Naive thymus-derived CD4-positive, alpha-beta T cell (primary cell): ENCODE data around the gene CDH6. TPM values are rescaled to one million over a fixed set of nuclear protein-coding genes. Genes with fewer than 3 reads are reported as not detected.

Experiments used
- ATAC-seq: fragments of 150-1000 bp; cut with Tn5 transposase; 2 replicates; pipeline ENCODE4 v1.10.0; 2021; ENCODE audit warnings: mild to moderate bottlenecking, moderate library complexity
- CTCF ChIA-PET: fragments of 350-600 bp; sonication (Branson Sonifier 250); formaldehyde crosslinking; loops from one replicate; lab custom pipeline; 2021; ENCODE audit warnings: antibody characterized with exemption; lab: Charles Lee
- POLR2A ChIA-PET: fragments of 350-600 bp; sonication (Branson Sonifier 250); formaldehyde crosslinking; loops from one replicate; lab custom pipeline; 2021; ENCODE audit warnings: antibody characterized with exemption, inconsistent platforms; lab: Charles Lee
- DNase-seq, 9 donors: peaks; one replicate each; pipeline versions ENCODE4 v3.0.0 to v3.0.0-alpha.2; 2020 to 2022; ENCODE audit warnings: mixed read lengths in 1 of 9
- H3K27ac ChIP-seq: one replicate; pipeline ENCODE4 v1.7.0; 2013; ENCODE audit warnings: mild to moderate bottlenecking, low read depth, low read length, moderate library complexity
- H3K27me3 ChIP-seq, 2 donors: one replicate each; pipeline ENCODE4 v1.7.0; 2013; ENCODE audit warnings: low read length in 2 of 2, mild to moderate bottlenecking in 2 of 2, moderate library complexity in 2 of 2; ENCODE audit not compliant: control insufficient read depth in 2 of 2, insufficient read depth in 2 of 2
- H3K36me3 ChIP-seq, 3 experiments: 1 replicate in 2 of 3; 2 replicates in 1 of 3; pipeline ENCODE4 v1.7.0; 2013; ENCODE audit warnings: low read length in 3 of 3, mild to moderate bottlenecking in 3 of 3, moderate library complexity in 1 of 3; ENCODE audit not compliant: insufficient read depth in 3 of 3, control insufficient read depth in 2 of 3
- H3K4me1 ChIP-seq, 2 donors: one replicate each; pipeline ENCODE4 v1.7.0; 2013; ENCODE audit warnings: low read length in 2 of 2, mild to moderate bottlenecking in 2 of 2, moderate library complexity in 1 of 2; ENCODE audit not compliant: control insufficient read depth in 2 of 2, insufficient read depth in 2 of 2
- H3K4me3 ChIP-seq: 2 replicates; pipeline ENCODE4 v1.7.0; 2013; ENCODE audit warnings: mild to moderate bottlenecking, low read length
- H3K9me3 ChIP-seq, 3 experiments: 1 replicate in 2 of 3; 2 replicates in 1 of 3; pipeline ENCODE4 v1.7.0; 2013; ENCODE audit warnings: low read length in 3 of 3; ENCODE audit not compliant: control insufficient read depth in 2 of 3
- H3K27ac Mint-ChIP-seq, 9 donors: one replicate each; pipeline ENCODE4 v1.8.0; 2020 to 2022; ENCODE audit warnings: mixed read lengths in 9 of 9, mild to moderate bottlenecking in 8 of 9, moderate library complexity in 5 of 9, inconsistent platforms in 2 of 9
- H3K27me3 Mint-ChIP-seq, 5 donors: one replicate each; pipeline ENCODE4 v1.8.0; 2021 to 2022; ENCODE audit warnings: mixed read lengths in 5 of 5, mild to moderate bottlenecking in 1 of 5
- H3K36me3 Mint-ChIP-seq, 5 donors: one replicate each; pipeline ENCODE4 v1.8.0; 2020 to 2022; ENCODE audit warnings: mixed read lengths in 5 of 5, mild to moderate bottlenecking in 3 of 5, inconsistent platforms in 1 of 5
- H3K4me1 Mint-ChIP-seq, 7 donors: one replicate each; pipeline ENCODE4 v1.8.0; 2020 to 2022; ENCODE audit warnings: mixed read lengths in 7 of 7, mild to moderate bottlenecking in 3 of 7, inconsistent platforms in 1 of 7
- H3K4me3 Mint-ChIP-seq, 10 donors: one replicate each; pipeline ENCODE4 v1.8.0; 2020 to 2022; ENCODE audit warnings: mild to moderate bottlenecking in 10 of 10, mixed read lengths in 10 of 10, moderate library complexity in 6 of 10, inconsistent platforms in 2 of 10
- H3K9me3 Mint-ChIP-seq, 11 donors: one replicate each; pipeline ENCODE4 v1.8.0; 2020 to 2022; ENCODE audit warnings: mixed read lengths in 11 of 11, mild to moderate bottlenecking in 4 of 11, inconsistent platforms in 1 of 11, moderate library complexity in 1 of 11
- intact Hi-C, 2 donors: fragments of 100-400 bp; cut with micrococcal nuclease; formaldehyde crosslinking; loops; one replicate each; pipeline ENCODE4 v1.15.1; 2023
- polyA plus RNA-seq, 2 donors: library from polyadenylated mRNA; unstranded; fragments of 300-500 nt; fragmentation: Illumina TruSeq; gene quantifications; one replicate each; pipeline ENCODE4 v1.2.3, GENCODE V29; 2021
- total RNA-seq, 6 experiments: library from RNA in 5 of 6; stranded (reverse) in 5 of 6; gene quantifications; 1 replicate in 5 of 6; 2 replicates in 1 of 6; pipeline ENCODE4 v1.2.3 and lab custom pipeline; 2021 to 2026

The CDH6 gene
- total and polyA plus RNA-seq, 7 experiments from 2014 or later, result not detected

- no peaks in the 10 kb centered on the region for H3K27me3 ChIP-seq
- no peaks in the 10 kb centered on the region for H3K36me3 ChIP-seq
- ChIA-PET CTCF (no interaction called here), POLR2A (no interaction called here)
- peaks cover 0 to 5% (median 0%) of the 10 kb centered on the region in 11 donors for H3K9me3 Mint-ChIP-seq
- H3K4me1 Mint-ChIP-seq, result peaks cover 0 to 2% (median 0%) of the 10 kb centered on the region in 7 donors
- H3K4me1 ChIP-seq, result no peaks in the 10 kb centered on the region
- no peak overlapping the region for H3K4me3 ChIP-seq
- ATAC-seq (no peak), DNase-seq (no peak)
- intact Hi-C loops, result no loop called here
- H3K4me3 Mint-ChIP-seq, result no peak overlapping the region
- H3K9me3 ChIP-seq, result no peaks in the 10 kb centered on the region
- H3K27ac ChIP-seq, result no peak overlapping the region
- H3K36me3 Mint-ChIP-seq, result no peaks in the 10 kb centered on the region
- no peak overlapping the region for H3K27ac Mint-ChIP-seq
- H3K27me3 Mint-ChIP-seq, result peaks cover 0 to 4% (median 0%) of the 10 kb centered on the region in 5 donors
Observed at GRCh38 chr5:31158686-31159085, 34.8 kb upstream of the CDH6 start.

- CTCF ChIA-PET, result no interaction called here
- H3K9me3 ChIP-seq, result no peaks in the 10 kb centered on the region
Observed at GRCh38 chr5:31161781-31162181, 31.7 kb upstream of the CDH6 start.

GRCh38 chr5:31165729-31166128, 27.8 kb upstream of the CDH6 start:
- H3K36me3 ChIP-seq, result no peaks in the 10 kb centered on the region

More at GRCh38 chr5:31161781-31162181, 31.7 kb upstream of the CDH6 start:
- H3K27ac Mint-ChIP-seq, result no peak overlapping the region
- peaks cover 0 to 5% (median 0%) of the 10 kb centered on the region in 11 donors for H3K9me3 Mint-ChIP-seq
- peaks cover 0 to 4% (median 0%) of the 10 kb centered on the region in 5 donors for H3K27me3 Mint-ChIP-seq
- Histone ChIP-seq H3K4me1 (no peaks in the 10 kb centered on the region), H3K36me3 (no peaks in the 10 kb centered on the region), H3K27ac (no peak overlapping the region), H3K4me3 (no peak overlapping the region), H3K27me3 (no peaks in the 10 kb centered on the region)
- no peak for ATAC-seq
- no peak for DNase-seq
- H3K4me3 Mint-ChIP-seq, result no peak overlapping the region
- peaks cover 0 to 2% (median 0%) of the 10 kb centered on the region in 7 donors for H3K4me1 Mint-ChIP-seq
- intact Hi-C loops, result no loop called here
- H3K36me3 Mint-ChIP-seq, result no peaks in the 10 kb centered on the region
- POLR2A ChIA-PET, result no interaction called here

GRCh38 chr5:31169379-31169778, 24.1 kb upstream of the CDH6 start:
- no peaks in the 10 kb centered on the region for H3K36me3 Mint-ChIP-seq
- no peak overlapping the region for H3K27ac Mint-ChIP-seq
- Histone ChIP-seq H3K4me1 (no peaks in the 10 kb centered on the region), H3K9me3 (no peaks in the 10 kb centered on the region), H3K36me3 (no peaks in the 10 kb centered on the region), H3K4me3 (no peak overlapping the region), H3K27me3 (no peaks in the 10 kb centered on the region), H3K27ac (no peak overlapping the region)
- peaks cover 0 to 11% (median 0%) of the 10 kb centered on the region in 5 donors for H3K27me3 Mint-ChIP-seq
- CTCF ChIA-PET, result no interaction called here
- POLR2A ChIA-PET, result no interaction called here
- DNase-seq, result no peak
- no peak for ATAC-seq
- intact Hi-C loops, result no loop called here
- H3K4me3 Mint-ChIP-seq, result no peak overlapping the region
- no peaks in the 10 kb centered on the region for H3K4me1 Mint-ChIP-seq
- H3K9me3 Mint-ChIP-seq, result peaks cover 0 to 10% (median 0%) of the 10 kb centered on the region in 11 donors

More at GRCh38 chr5:31165729-31166128, 27.8 kb upstream of the CDH6 start:
- H3K4me1 ChIP-seq, result no peaks in the 10 kb centered on the region
- H3K27ac ChIP-seq, result no peak overlapping the region
- no peaks in the 10 kb centered on the region for H3K27me3 ChIP-seq
- ChIA-PET CTCF (no interaction called here), POLR2A (no interaction called here)
- no peaks in the 10 kb centered on the region for H3K9me3 ChIP-seq
- H3K4me3 ChIP-seq, result no peak overlapping the region
- Mint-ChIP-seq H3K36me3 (no peaks in the 10 kb centered on the region), H3K27me3 (peaks cover 0 to 8% (median 0%) of the 10 kb centered on the region in 5 donors), H3K4me3 (no peak overlapping the region), H3K27ac (no peak overlapping the region), H3K9me3 (peaks cover 0 to 10% (median 0%) of the 10 kb centered on the region in 11 donors), H3K4me1 (no peaks in the 10 kb centered on the region)
- ATAC-seq (no peak), DNase-seq (no peak)
- intact Hi-C loops, result no loop called here

- no peaks in the 10 kb centered on the region for H3K36me3 Mint-ChIP-seq
- no peak overlapping the region for H3K4me3 ChIP-seq
- no peaks in the 10 kb centered on the region for H3K36me3 ChIP-seq
- no peak for ATAC-seq
- H3K27ac ChIP-seq, result no peak overlapping the region
- no peak for DNase-seq
- H3K9me3 Mint-ChIP-seq, result peaks cover 0 to 6% (median 0%) of the 10 kb centered on the region in 11 donors
- H3K4me1 ChIP-seq, result no peaks in the 10 kb centered on the region
- POLR2A ChIA-PET, result no interaction called here
- H3K27ac Mint-ChIP-seq, result no peak overlapping the region
- no peaks in the 10 kb centered on the region for H3K27me3 ChIP-seq
- intact Hi-C loops, result no loop called here
- CTCF ChIA-PET, result no interaction called here
- H3K4me3 Mint-ChIP-seq, result no peak overlapping the region
- H3K27me3 Mint-ChIP-seq, result peaks cover 0 to 8% (median 0%) of the 10 kb centered on the region in 5 donors
- no peaks in the 10 kb centered on the region for H3K4me1 Mint-ChIP-seq
- no peaks in the 10 kb centered on the region for H3K9me3 ChIP-seq
Observed at GRCh38 chr5:31172881-31173280, 20.6 kb upstream of the CDH6 start.

GRCh38 chr5:31173614-31174013, 19.9 kb upstream of the CDH6 start:
- no peaks in the 10 kb centered on the region for H3K27me3 ChIP-seq
- ChIA-PET CTCF (no interaction called here), POLR2A (no interaction called here)
- H3K9me3 ChIP-seq, result no peaks in the 10 kb centered on the region
- H3K27ac ChIP-seq, result no peak overlapping the region
- Mint-ChIP-seq H3K4me3 (no peak overlapping the region), H3K27me3 (peaks cover 0 to 3% (median 0%) of the 10 kb centered on the region in 5 donors), H3K9me3 (peaks cover 0 to 6% (median 0%) of the 10 kb centered on the region in 11 donors), H3K36me3 (no peaks in the 10 kb centered on the region), H3K4me1 (no peaks in the 10 kb centered on the region), H3K27ac (no peak overlapping the region)
- intact Hi-C loops, result no loop called here
- DNase-seq (no peak), ATAC-seq (no peak)
- no peaks in the 10 kb centered on the region for H3K36me3 ChIP-seq
- no peak overlapping the region for H3K4me3 ChIP-seq
- H3K4me1 ChIP-seq, result no peaks in the 10 kb centered on the region

GRCh38 chr5:31181376-31181987, 12.0 kb upstream of the CDH6 start:
- CTCF ChIA-PET, result no interaction called here
- Histone ChIP-seq H3K4me3 (no peak overlapping the region), H3K27ac (no peak overlapping the region), H3K36me3 (no peaks in the 10 kb centered on the region), H3K27me3 (no peaks in the 10 kb centered on the region), H3K9me3 (no peaks in the 10 kb centered on the region), H3K4me1 (no peaks in the 10 kb centered on the region)
- intact Hi-C loops, result no loop called here
- POLR2A ChIA-PET, result no interaction called here
- Mint-ChIP-seq H3K9me3 (peaks cover 0 to 11% (median 3%) of the 10 kb centered on the region in 11 donors), H3K27ac (no peak overlapping the region), H3K27me3 (peaks cover 0 to 11% (median 3%) of the 10 kb centered on the region in 5 donors), H3K4me3 (no peak overlapping the region), H3K36me3 (peaks cover 0 to 4% (median 0%) of the 10 kb centered on the region in 5 donors), H3K4me1 (no peaks in the 10 kb centered on the region)
- DNase-seq (no peak), ATAC-seq (no peak)
